B cell (primary cell): Measurements from ENCODE around the gene TNFAIP1. TPM values are rescaled to one million over a fixed set of nuclear protein-coding genes. Genes with fewer than 3 reads are reported as not detected.

Experiments
- ATAC-seq: fragments of 200-7000 bp; cut with Tn5 transposase; one replicate; pipeline ENCODE4 v1.10.0; 2021; ENCODE audit warnings: low read depth, mild to moderate bottlenecking, moderate number of reproducible peaks, moderate library complexity
- CTCF ChIA-PET: fragments of 350-600 bp; sonication (Branson Sonifier 250); formaldehyde crosslinking; loops from one replicate; lab custom pipeline; 2021; ENCODE audit warnings: antibody characterized with exemption, inconsistent platforms; lab: Charles Lee
- POLR2A ChIA-PET: fragments of 350-600 bp; sonication (Branson Sonifier 250); formaldehyde crosslinking; loops from one replicate; lab custom pipeline; 2021; ENCODE audit warnings: antibody characterized with exemption; lab: Charles Lee
- DNase-seq: peaks from one replicate; pipeline ENCODE4 v3.0.0; 2013
- H2AFZ ChIP-seq: 2 replicates; pipeline ENCODE4 v1.6.1; 2012; ENCODE audit warnings: mild to moderate bottlenecking, low read depth, low read length; ENCODE audit not compliant: insufficient read depth, poor library complexity, severe bottlenecking
- H3K27ac ChIP-seq, 2 donors: 1 replicate in 1 of 2; 2 replicates in 1 of 2; pipeline ENCODE4 v1.5.1; 2012 to 2013; ENCODE audit warnings: low read length in 2 of 2, mild to moderate bottlenecking in 2 of 2, moderate library complexity in 1 of 2
- H3K27me3 ChIP-seq, 4 experiments: fragments of 200-600 bp in 1 of 4; sonication (generic) in 1 of 4; replicated peaks in 1 of 4; 1 replicate in 2 of 4; 2 replicates in 2 of 4; pipeline versions ENCODE4 v1.6.1 to v1.7.0; 2013 to 2016; ENCODE audit warnings: low read length in 3 of 4, mild to moderate bottlenecking in 2 of 4, mixed read lengths in 1 of 4, moderate library complexity in 1 of 4; ENCODE audit not compliant: insufficient read depth in 4 of 4, control insufficient read depth in 3 of 4; ENCODE audit errors: control extremely low read depth in 1 of 4
- H3K36me3 ChIP-seq, 2 experiments: replicated peaks in 1 of 2; 1 replicate in 1 of 2; 2 replicates in 1 of 2; pipeline versions ENCODE4 v1.6.1 to v1.7.1; 2013; ENCODE audit warnings: low read length in 1 of 2; ENCODE audit not compliant: insufficient read depth in 2 of 2, control insufficient read depth in 1 of 2; ENCODE audit errors: control extremely low read depth in 1 of 2, extremely low read depth in 1 of 2
- H3K4me1 ChIP-seq, 2 donors: fragments of 200-600 bp in 1 of 2; sonication (generic) in 1 of 2; 1 replicate in 1 of 2; 2 replicates in 1 of 2; pipeline versions ENCODE4 v1.5.1 to v1.6.1; 2013 to 2017; ENCODE audit warnings: low read length in 2 of 2; ENCODE audit not compliant: control insufficient read depth in 2 of 2, insufficient read depth in 2 of 2
- H3K4me2 ChIP-seq: replicated peaks from 2 replicates; pipeline ENCODE3; 2012; ENCODE audit warnings: mild to moderate bottlenecking, low read depth, low read length; ENCODE audit not compliant: poor library complexity, severe bottlenecking
- H3K4me3 ChIP-seq, 5 experiments: fragments of 200-600 bp in 1 of 5; sonication (generic) in 1 of 5; 1 replicate in 3 of 5; 2 replicates in 2 of 5; pipeline versions ENCODE4 v1.5.1 to v1.7.0; 2011 to 2016; ENCODE audit warnings: low read length in 4 of 5, mild to moderate bottlenecking in 4 of 5, low read depth in 2 of 5, control low read depth in 1 of 5, moderate library complexity in 1 of 5; ENCODE audit not compliant: insufficient read depth in 1 of 5; ENCODE audit errors: control extremely low read depth in 1 of 5, extremely low read depth in 1 of 5
- H3K79me2 ChIP-seq: fragments of 200-600 bp; sonication (generic); one replicate; pipeline ENCODE4 v1.6.0; 2016; ENCODE audit warnings: low read length; ENCODE audit not compliant: control insufficient read depth, insufficient read depth
- H3K9ac ChIP-seq: fragments of 200-600 bp; sonication (generic); 2 replicates; pipeline ENCODE4 v1.6.1; 2017; ENCODE audit warnings: mild to moderate bottlenecking, low read length, moderate library complexity
- H3K9me3 ChIP-seq, 3 donors: one replicate each; pipeline versions ENCODE4 v1.6.1 to v1.7.1; 2013; ENCODE audit warnings: low read length in 2 of 3; ENCODE audit not compliant: control insufficient read depth in 2 of 3, insufficient read depth in 1 of 3; ENCODE audit errors: control extremely low read depth in 1 of 3
- H4K20me1 ChIP-seq: 2 replicates; pipeline ENCODE4 v1.6.0; 2012; ENCODE audit warnings: mild to moderate bottlenecking, low read length; ENCODE audit not compliant: insufficient read depth, control insufficient read depth, poor library complexity, severe bottlenecking
- H3K27ac Mint-ChIP-seq: one replicate; pipeline ENCODE4 v1.8.0; 2021; ENCODE audit warnings: mixed read lengths
- H3K27me3 Mint-ChIP-seq: one replicate; pipeline ENCODE4 v1.8.0; 2021; ENCODE audit warnings: mixed read lengths
- H3K4me1 Mint-ChIP-seq: one replicate; pipeline ENCODE4 v1.8.0; 2021; ENCODE audit warnings: mixed read lengths
- H3K4me3 Mint-ChIP-seq: one replicate; pipeline ENCODE4 v1.8.0; 2021; ENCODE audit warnings: mixed read lengths
- H3K9me3 Mint-ChIP-seq: one replicate; pipeline ENCODE4 v1.8.0; 2022; ENCODE audit warnings: mixed read lengths; ENCODE audit not compliant: insufficient read depth
- EZH2 ChIP-seq: IDR thresholded peaks from 2 replicates; pipeline ENCODE4 v1.6.1; 2012; ENCODE audit warnings: borderline replicate concordance, low read depth, mild to moderate bottlenecking, moderate library complexity, low read length; ENCODE audit not compliant: insufficient read depth, poor library complexity, severe bottlenecking
- WGBS: methylation state at CpG from one replicate; pipeline ENCODE4 v1.1.5; 2013; ENCODE audit warnings: missing lambda C conversion rate; ENCODE audit not compliant: insufficient coverage; 5-methylcytosine and 5-hydroxymethylcytosine counted together
- intact Hi-C: fragments of 100-400 bp; cut with micrococcal nuclease; formaldehyde crosslinking; loops from one replicate; pipeline ENCODE4 v1.10.0; 2022
- polyA plus RNA-seq: library from polyadenylated mRNA; depleted of rRNA; stranded (reverse); fragments of >200 nt; gene quantifications from 2 replicates; pipeline ENCODE4 v1.2.3, GENCODE V29; 2012
- total RNA-seq, 2 donors: library from RNA; stranded (reverse); fragments of 120-200 nt in 1 of 2; gene quantifications; 1 replicate in 1 of 2; 2 replicates in 1 of 2; pipeline versions ENCODE4 v1.2.3 to v1.2.4, GENCODE V29; 2013 to 2022
- TF ChIP-seq, protein P1 (sequence below): fragments of 200-600 bp; IDR thresholded peaks from one replicate; pipeline ENCODE4 v1.8.0; 2022; ENCODE audit warnings: antibody characterized with exemption, mild to moderate bottlenecking

TNFAIP1 gene
- total and polyA plus RNA-seq, 2 donors (not counting 1 experiment from before 2014, with no cell fraction given): 10.7 to 20.4 TPM

DNA sequence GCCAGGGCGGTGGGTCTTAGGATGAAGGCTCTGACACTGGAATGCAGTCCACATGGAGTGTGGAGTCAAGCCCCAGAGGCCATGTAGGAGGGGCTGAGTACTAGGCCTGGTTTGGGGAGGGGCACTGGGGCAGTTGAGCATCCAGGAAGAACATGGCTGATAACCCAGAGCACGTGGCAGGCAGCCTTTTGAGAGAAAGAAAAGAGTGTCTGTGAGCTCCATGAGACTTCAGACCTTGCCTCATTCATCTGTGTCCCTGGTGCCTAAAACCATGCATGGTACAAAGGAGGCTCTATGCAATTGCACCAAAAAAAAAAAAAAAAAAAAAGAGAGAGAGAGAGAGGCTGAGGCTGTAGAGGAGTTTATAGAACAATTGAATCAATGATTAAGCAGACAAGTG, 55.8 kb downstream of the TNFAIP1 start:
- no peak for TF ChIP-seq EZH2
- TF ChIP-seq, protein P1, sequence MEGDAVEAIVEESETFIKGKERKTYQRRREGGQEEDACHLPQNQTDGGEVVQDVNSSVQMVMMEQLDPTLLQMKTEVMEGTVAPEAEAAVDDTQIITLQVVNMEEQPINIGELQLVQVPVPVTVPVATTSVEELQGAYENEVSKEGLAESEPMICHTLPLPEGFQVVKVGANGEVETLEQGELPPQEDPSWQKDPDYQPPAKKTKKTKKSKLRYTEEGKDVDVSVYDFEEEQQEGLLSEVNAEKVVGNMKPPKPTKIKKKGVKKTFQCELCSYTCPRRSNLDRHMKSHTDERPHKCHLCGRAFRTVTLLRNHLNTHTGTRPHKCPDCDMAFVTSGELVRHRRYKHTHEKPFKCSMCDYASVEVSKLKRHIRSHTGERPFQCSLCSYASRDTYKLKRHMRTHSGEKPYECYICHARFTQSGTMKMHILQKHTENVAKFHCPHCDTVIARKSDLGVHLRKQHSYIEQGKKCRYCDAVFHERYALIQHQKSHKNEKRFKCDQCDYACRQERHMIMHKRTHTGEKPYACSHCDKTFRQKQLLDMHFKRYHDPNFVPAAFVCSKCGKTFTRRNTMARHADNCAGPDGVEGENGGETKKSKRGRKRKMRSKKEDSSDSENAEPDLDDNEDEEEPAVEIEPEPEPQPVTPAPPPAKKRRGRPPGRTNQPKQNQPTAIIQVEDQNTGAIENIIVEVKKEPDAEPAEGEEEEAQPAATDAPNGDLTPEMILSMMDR: no peak
- Histone ChIP-seq H3K27ac (no peak overlapping the region), H3K9ac (no peak overlapping the region), H3K36me3 (peaks cover 3 to 44% of the 10 kb centered on the region in 2 experiments), H3K27me3 (no peaks in the 10 kb centered on the region), H2AFZ (no peak overlapping the region), H3K79me2 (no peaks in the 10 kb centered on the region), H4K20me1 (no peaks in the 10 kb centered on the region), H3K4me1 (no peaks in the 10 kb centered on the region), H3K9me3 (no peaks in the 10 kb centered on the region), H3K4me2 (no peak overlapping the region), H3K4me3 (no peak overlapping the region)
- Mint-ChIP-seq H3K4me1 (no peaks in the 10 kb centered on the region), H3K9me3 (no peaks in the 10 kb centered on the region), H3K4me3 (no peak overlapping the region), H3K27ac (no peak overlapping the region), H3K27me3 (no peaks in the 10 kb centered on the region)
- WGBS: 60% methylated on average over 2 of the region's 2 CpGs
- CTCF ChIA-PET: no interaction called here
- POLR2A ChIA-PET: no interaction called here
- intact Hi-C loops: no loop called here
- ATAC-seq (no peak), DNase-seq (no peak)

DNA sequence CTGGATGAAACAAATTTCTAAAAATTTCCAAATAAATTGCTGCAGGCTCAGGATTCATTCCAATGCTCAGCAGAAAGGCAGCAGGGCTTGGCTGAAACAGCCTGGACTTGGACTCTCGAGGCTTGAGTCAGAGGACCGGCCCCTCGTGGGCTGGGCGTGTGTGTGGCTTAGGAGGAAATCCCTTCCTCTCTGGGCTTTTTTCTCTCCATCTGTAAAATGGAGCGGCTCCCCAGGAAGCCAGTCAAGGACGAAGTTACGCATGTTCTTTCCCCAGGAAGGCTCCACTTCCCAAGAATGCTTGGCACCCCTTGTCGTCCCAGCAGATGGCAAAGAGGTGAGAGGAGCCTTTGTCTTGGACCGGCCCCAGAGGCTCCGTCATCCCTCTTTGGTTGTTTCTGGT, 56.9 kb downstream of the TNFAIP1 start:
- CTCF ChIA-PET: no interaction called here
- WGBS: 100% methylated on average over 5 of the region's 10 CpGs

More for the DNA sequence above, 56.9 kb downstream of the TNFAIP1 start:
- Mint-ChIP-seq H3K9me3 (no peaks in the 10 kb centered on the region), H3K27me3 (no peaks in the 10 kb centered on the region), H3K27ac (no peak overlapping the region), H3K4me1 (no peaks in the 10 kb centered on the region), H3K4me3 (no peak overlapping the region)
- Histone ChIP-seq H3K4me1 (no peaks in the 10 kb centered on the region), H4K20me1 (no peaks in the 10 kb centered on the region), H3K9me3 (no peaks in the 10 kb centered on the region), H3K4me3 (no peak overlapping the region), H3K36me3 (peaks cover 1 to 44% of the 10 kb centered on the region in 2 experiments), H2AFZ (no peak overlapping the region), H3K79me2 (no peaks in the 10 kb centered on the region), H3K27ac (no peak overlapping the region), H3K9ac (no peak overlapping the region), H3K27me3 (no peaks in the 10 kb centered on the region), H3K4me2 (no peak overlapping the region)
- no peak for ATAC-seq
- intact Hi-C loops: no loop called here
- TF ChIP-seq, protein P1: no peak
- no peak for TF ChIP-seq EZH2
- DNase-seq: no peak
- POLR2A ChIA-PET: no interaction called here
